Stimulated activated CD4-positive, alpha-beta T cell treated with anti-CD3 and anti-CD28 coated beads, Interleukin-15, amount 100 ng/mL, for 24 hours (primary cell): ENCODE results near the gene MRPS27.

Experiments used
- DNase-seq: peaks from one replicate; pipeline ENCODE4 v3.0.0-alpha.2; 2020

MRPS27 gene

DNA sequence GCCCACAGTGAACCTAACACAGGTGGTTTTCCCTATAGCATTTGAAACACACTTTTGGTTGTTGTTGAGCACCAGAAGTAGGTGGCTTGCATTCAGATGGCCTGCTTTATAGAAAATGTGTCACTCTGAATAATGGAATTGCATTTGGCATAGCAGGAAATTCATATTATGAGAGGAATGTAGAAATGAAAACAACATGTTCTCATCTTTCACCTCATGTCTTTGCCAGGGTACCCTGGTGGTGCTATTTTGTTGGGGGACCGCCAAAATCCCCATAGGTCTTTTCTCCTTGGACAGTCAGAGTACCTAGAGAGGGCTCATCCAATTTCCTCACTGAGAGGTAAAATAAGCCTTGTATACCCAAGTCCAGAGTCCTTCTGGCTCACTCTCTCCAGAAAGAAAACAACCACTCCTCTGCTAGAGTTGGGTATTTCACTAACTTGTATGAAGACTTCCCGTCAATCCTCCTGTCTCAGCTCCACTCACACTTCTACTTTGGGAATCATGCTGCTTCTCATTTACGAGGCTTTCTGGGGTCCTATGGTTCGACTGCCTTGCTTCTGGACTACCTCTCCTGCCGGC, 67.4 kb downstream of the MRPS27 start:
- DNase-seq, result no peak

GRCh38 chr5:72252008-72252407, 68.0 kb downstream of the MRPS27 start:
- no peak for DNase-seq

GRCh38 chr5:72251386-72251785, 68.7 kb downstream of the MRPS27 start:
- DNase-seq, result no peak

DNA sequence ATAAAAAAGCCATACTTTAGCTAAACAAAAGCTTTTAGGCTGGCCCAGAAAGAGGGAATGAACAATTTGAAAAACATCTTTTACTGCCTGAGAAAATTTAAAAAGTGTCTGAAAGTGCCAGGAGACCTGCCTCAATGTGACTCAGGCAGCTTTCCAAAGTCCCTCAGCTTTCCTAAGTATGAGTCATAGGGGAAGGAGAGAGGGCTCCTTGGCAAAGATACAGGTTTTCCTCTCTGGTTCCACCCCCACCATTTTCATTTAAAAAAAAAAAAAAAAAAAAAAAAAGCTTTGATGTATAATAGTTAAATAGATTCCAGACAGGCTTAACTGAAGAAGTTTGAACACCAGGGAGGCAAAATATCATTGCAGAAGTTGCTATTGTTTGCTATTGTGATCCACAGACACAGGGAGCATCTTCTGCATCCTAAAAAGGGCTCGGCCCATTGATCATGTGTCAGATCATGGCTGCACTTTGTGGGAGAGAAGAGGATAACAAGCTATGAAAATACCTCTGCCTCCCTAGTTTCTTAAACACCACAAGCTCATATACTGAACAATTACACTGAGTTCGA, 71.5 kb downstream of the MRPS27 start:
- no peak for DNase-seq

DNA sequence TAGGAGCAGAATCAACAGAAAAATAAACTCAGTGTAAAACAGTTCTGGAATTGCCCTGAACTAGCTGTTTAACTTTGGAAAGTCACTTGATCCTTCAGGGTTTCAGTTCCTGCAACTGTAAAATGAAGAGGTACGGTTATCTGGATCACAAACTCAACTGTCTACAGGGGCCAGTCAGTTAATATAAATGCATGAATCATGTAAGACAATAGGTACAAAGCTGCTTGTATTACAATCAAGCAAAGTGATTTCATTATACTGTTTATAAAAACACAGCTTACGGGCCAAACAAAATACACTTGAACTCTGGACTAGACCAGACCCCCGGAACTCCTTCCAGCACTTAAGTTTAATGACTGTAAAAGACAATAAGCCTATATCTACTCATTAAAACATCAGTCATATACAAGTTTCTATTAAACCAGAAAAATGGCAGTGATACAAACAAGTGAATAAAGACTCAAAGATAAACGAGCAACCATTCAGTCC, 73.0 kb downstream of the MRPS27 start:
- DNase-seq, result no peak

GRCh38 chr5:72245951-72246532, 74.0 kb downstream of the MRPS27 start:
- no peak for DNase-seq

DNA sequence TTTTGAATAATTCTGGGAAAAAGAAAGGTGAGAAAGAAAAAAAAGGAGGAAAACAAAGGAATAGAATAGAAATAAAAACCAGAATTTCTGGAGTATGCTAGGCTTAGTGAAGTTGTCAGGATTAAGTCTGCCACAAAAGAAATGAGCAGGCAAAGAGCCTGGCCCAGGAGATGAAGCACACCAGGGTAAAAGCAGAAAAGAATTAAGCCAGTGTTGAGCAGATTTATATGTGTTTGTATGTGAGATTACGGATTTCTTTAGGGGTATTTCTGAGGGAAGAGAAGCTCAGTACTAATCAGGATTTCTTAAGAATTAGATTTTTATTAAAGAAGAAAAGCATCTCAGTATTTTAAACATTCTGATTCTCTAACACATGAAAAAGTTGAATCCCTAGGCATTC, 74.5 kb downstream of the MRPS27 start:
- DNase-seq, result no peak

- DNase-seq, result no peak
These were observed 75.1 kb downstream of the MRPS27 start for GRCh38 chr5:72244862-72245371.

GRCh38 chr5:72243706-72244105, 76.3 kb downstream of the MRPS27 start:
- DNase-seq, result no peak

DNA sequence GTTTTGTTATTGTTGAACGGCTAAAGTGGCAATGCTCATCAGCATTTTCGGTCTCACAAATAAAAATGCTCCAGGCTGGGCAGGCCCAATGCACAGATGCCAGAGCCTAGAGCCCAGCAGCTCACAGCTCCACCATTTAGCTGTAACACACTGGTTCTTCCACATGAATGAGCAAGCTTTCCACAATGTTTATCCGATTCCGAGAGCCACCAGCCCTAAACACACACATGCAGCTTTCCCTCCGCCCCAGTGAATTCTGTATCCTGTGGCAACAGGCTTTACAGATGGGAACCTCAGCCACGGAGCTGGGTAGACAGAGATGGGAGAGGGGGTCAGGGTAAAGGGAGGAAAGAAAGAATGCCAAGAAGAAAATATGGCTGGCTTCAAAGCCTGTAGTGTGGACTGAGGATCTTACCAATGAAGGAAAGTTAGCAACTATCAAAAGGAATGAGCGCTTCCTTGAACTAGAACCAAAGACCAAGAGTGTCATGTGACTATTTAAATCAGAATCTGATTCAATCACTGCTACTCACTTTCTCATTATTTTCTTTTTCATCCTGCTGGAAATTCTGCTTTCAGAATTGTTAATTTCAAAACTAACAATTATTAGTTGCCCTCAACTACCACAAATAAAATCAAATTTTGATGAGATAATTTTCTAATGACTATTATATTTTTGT, 77.1 kb downstream of the MRPS27 start:
- DNase-seq, result no peak

GRCh38 chr5:72241346-72242003, 78.6 kb downstream of the MRPS27 start:
- DNase-seq, result no peak

- DNase-seq, result no peak
These were observed 81.2 kb downstream of the MRPS27 start for GRCh38 chr5:72238712-72239445.

DNA sequence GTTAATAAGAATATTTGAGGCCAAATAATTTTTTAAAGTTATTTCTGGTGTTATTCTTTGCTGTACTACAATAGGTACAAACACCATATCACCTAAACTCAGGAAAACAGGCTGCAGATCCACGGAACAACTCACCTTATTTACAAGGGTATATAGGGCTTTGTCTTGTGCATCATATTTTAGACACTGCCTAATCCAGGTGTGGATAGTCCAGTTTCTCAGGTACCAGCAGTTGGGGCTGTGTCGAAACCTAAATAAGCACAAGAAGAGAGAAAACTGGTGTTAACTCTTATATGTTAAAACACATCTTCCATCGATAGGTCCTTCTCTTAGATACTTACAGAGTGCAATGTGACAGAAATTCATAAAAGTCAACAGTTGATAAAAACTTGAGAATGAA, 82.2 kb downstream of the MRPS27 start:
- no peak for DNase-seq

- DNase-seq, result no peak
These were observed 82.6 kb downstream of the MRPS27 start for GRCh38 chr5:72237415-72237814.

GRCh38 chr5:72235725-72236124, 84.3 kb downstream of the MRPS27 start:
- no peak for DNase-seq

DNA sequence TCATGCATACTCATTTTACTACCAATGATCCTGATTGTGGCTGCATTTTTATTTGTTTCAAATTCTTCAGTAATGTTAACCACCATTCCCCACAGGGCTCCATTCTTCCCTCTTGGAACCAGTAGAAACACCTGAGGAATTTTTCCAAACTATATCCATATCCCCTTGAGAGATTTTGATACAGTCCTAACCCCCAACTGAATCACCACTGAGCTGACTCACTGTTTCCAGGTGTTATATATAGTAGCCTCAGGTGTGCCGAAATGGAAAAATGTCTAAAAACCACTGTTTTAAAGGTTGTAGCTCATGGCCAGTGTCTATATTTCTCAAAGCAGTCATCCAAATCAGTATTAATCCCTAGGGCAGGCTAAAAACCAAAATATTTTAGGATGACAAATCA, 85.2 kb downstream of the MRPS27 start:
- DNase-seq, result no peak

DNA sequence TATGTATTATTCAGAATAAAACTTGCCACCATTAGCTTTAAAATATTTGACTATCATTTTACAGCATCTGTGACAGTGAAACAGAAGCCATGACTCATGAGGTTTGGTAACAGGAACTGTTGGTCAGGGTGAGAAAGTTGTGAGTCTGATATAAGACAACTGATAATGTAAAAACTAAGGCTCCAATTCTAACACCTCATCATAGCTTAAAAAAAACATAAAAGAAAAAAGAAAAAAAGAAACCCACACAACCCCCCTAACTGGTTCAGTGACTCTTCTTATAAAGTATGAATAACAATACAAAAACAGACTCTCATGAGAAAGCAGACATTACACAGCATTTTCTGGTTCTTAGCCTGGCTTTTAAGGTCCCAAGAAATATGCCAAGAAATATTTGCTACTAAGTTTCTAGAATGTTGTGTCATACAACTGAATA, 85.8 kb downstream of the MRPS27 start:
- DNase-seq, result peak; percentile 20

DNA sequence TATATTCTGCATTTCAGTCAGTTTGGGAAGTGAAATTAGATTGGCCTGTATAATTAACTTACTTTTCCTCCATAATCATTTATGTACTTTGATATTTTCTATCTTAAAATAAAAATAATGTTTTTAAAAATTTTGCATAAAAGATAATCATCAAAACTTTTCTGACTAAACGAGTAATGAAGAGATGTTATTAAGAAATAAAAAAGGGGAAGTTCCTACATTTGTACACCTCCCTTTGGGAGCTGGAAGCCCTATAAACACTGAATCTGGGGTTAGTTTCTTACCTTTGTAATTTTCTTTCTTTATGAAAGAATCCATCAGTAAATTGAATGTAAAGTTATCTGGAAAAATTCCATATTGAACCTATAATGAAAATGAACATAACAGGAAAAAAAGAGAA, 86.2 kb downstream of the MRPS27 start:
- DNase-seq, result no peak

DNA sequence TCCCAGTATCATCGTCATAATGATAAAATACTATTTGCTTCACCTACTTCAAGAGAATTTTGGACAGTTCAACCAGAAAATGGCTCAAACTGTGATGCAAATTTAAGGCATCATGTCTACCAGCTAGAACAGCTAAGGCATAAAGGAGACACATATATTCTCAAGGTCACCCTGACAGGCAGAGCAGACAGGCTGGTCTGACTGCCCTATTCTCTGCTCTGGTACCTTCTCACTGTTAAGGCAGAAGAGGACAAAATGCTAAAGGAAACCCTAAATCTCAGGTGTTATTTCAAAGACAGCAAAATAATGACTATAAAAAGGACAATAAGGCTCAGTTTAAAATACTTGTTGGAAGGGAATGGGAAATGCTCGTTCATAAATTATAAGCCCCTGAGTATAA, 87.2 kb downstream of the MRPS27 start:
- DNase-seq, result no peak

- no peak for DNase-seq
These were observed 87.9 kb downstream of the MRPS27 start for GRCh38 chr5:72231991-72232703.

DNA sequence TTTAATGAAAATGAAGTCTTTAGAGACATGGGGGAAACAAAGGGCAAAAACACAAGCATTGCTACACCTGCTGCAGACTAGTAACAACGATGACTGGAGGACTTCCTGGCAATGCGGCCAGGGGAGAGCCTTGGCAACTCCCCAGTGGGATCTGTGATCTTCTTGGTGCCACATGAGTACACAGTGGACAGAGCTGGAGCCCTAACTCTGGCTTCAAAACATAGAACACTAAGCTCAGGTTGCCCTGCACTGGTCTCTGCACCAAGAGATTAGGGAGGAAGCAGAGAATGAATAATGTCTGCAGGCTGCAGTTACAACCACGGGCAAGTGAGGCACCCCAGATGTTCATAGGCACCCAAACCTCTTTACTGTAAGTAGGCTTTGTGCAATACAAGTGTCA, 91.1 kb downstream of the MRPS27 start:
- no peak for DNase-seq

- DNase-seq, result no peak
These were observed 93.1 kb downstream of the MRPS27 start for GRCh38 chr5:72226950-72227349.
